ENCODE results near the gene TAGAP. TPM values are rescaled to one million over a fixed set of nuclear protein-coding genes. Genes with fewer than 3 reads are reported as not detected.

Gene TAGAP
- total RNA-seq, 1 experiment from 2014 or later: 0.13 TPM

- DNase-seq (ENCODE audit: low read depth, low spot score) (no peak), ATAC-seq (no peak)
- intact Hi-C loops (cut with micrococcal nuclease; ENCODE audit: unreplicated experiment) (no loop called here), in situ Hi-C loops (cut with HindIII; ENCODE audit: low pct_unique_long_range_greater_than_20kb, low sequenced_read_pairs) (no loop called here)
- H3K4me3 ChIP-seq (ENCODE audit: low read depth in 2 of 2, low read length in 2 of 2): no peak overlapping the region
- TF ChIP-seq TCF7L2 (IDR thresholded peaks at IDR 0.05; ENCODE audit: low read depth, low read length) (no peak), REST (IDR thresholded peaks at IDR 0.05; ENCODE audit: insufficient read depth in 1 of 2, low read depth in 2 of 2, low read length in 1 of 2) (no peak), SIN3A (IDR thresholded peaks at IDR 0.05; ENCODE audit: borderline replicate concordance, insufficient read depth, low read depth, low read length) (no peak), CTCF (IDR thresholded peaks at IDR 0.05) (no peak), POLR2AphosphoS5 (IDR thresholded peaks at IDR 0.05; ENCODE audit: low read depth, low read length) (no peak)
- H3K36me3 ChIP-seq (ENCODE audit: control insufficient read depth, insufficient read depth, low read length): no peaks in the 10 kb centered on the region
- no peaks in the 10 kb centered on the region for H3K9me3 ChIP-seq (ENCODE audit: control insufficient read depth, insufficient read depth, low read depth, low read length)
- ChIA-PET CTCF (no interaction called here), POLR2A (no interaction called here)
- H3K27ac ChIP-seq (ENCODE audit: low read length): no peak overlapping the region
- no peaks in the 10 kb centered on the region for H3K4me1 ChIP-seq (ENCODE audit: control insufficient read depth, insufficient read depth, low read length)
- BruUV-seq (replicated peaks): no TSS peak
- H3K27me3 ChIP-seq (ENCODE audit: control insufficient read depth, insufficient read depth, low read length): peaks cover 12% of the 10 kb centered on the region
Observed at GRCh38 chr6:159080217-159080976, 35.6 kb upstream of the TAGAP start.

GRCh38 chr6:159079367-159079766 is 34.6 kb upstream of the TAGAP start:
- BruUV-seq (replicated peaks): no TSS peak
- H3K36me3 ChIP-seq (ENCODE audit: control insufficient read depth, insufficient read depth, low read length): no peaks in the 10 kb centered on the region
- H3K4me3 ChIP-seq (ENCODE audit: low read depth in 2 of 2, low read length in 2 of 2): no peak overlapping the region
- H3K9me3 ChIP-seq (ENCODE audit: control insufficient read depth, insufficient read depth, low read depth, low read length): no peaks in the 10 kb centered on the region
- ChIA-PET POLR2A (no interaction called here), CTCF (no interaction called here)
- no peak overlapping the region for H3K27ac ChIP-seq (ENCODE audit: low read length)
- TF ChIP-seq TCF7L2 (IDR thresholded peaks at IDR 0.05; ENCODE audit: low read depth, low read length) (no peak), SIN3A (IDR thresholded peaks at IDR 0.05; ENCODE audit: borderline replicate concordance, insufficient read depth, low read depth, low read length) (no peak), CTCF (IDR thresholded peaks at IDR 0.05) (no peak), POLR2AphosphoS5 (IDR thresholded peaks at IDR 0.05; ENCODE audit: low read depth, low read length) (no peak), REST (IDR thresholded peaks at IDR 0.05; ENCODE audit: insufficient read depth in 1 of 2, low read depth in 2 of 2, low read length in 1 of 2) (no peak)
- ATAC-seq: no peak
- in situ Hi-C loops (cut with HindIII; ENCODE audit: low pct_unique_long_range_greater_than_20kb, low sequenced_read_pairs): no loop called here
- peaks cover 17% of the 10 kb centered on the region for H3K27me3 ChIP-seq (ENCODE audit: control insufficient read depth, insufficient read depth, low read length)
- no peak for DNase-seq (ENCODE audit: low read depth, low spot score)
- intact Hi-C loops (cut with micrococcal nuclease; ENCODE audit: unreplicated experiment): no loop called here
- H3K4me1 ChIP-seq (ENCODE audit: control insufficient read depth, insufficient read depth, low read length): no peaks in the 10 kb centered on the region
